Fibroblast of villous mesenchyme (primary cell): ENCODE measurements around the gene FAM13A. TPM values are rescaled to one million over a fixed set of nuclear protein-coding genes. Genes with fewer than 3 reads are reported as not detected.

Experiments used
- DNase-seq: peaks from one replicate; pipeline ENCODE4 v3.0.0-alpha.2; 2010; ENCODE audit warnings: low read depth
- H3K4me3 ChIP-seq: 2 replicates; pipeline ENCODE4 v1.5.1; 2011; ENCODE audit warnings: low read depth, mild to moderate bottlenecking, low read length
- total RNA-seq: library from RNA; depleted of rRNA; stranded (reverse); fragments of >200 nt; gene quantifications from 2 replicates; pipeline ENCODE4 v1.2.3, GENCODE V29; 2012
- TF ChIP-seq, protein P1 (sequence below): IDR thresholded peaks from 2 replicates; pipeline ENCODE4 v1.5.1; 2012; ENCODE audit warnings: low read depth, mild to moderate bottlenecking, low read length; ENCODE audit not compliant: insufficient read depth

Gene FAM13A
- total RNA-seq, 1 donor: 34.1 TPM

DNA sequence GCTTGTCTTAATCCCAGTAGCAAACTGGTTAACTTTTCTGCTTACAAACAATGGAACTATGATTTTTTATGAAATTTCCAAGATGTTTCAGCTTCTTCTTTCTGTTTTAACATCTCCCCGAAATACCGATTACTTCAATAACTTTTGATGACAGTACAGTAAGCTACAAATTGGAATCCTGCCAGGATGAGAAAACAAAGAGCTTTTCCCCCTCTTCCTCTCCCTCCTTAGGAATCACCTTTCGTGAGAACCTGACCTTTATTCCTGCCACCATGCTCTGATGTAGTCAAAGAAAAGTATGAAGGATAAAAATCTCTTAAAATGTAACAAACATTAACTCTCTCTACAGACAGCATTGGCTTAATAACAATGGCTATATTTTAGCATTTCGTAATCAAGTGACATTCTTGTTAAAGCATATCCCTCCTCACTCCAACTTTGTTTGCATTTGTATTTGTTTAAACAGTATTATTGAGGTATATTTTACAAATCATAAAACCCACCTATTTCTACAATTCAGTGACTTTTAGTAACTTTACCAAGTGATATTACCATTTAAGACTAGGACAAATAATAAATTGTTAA is 210.7 kb downstream of the FAM13A start:
- peak; percentile 22 for DNase-seq
- no peak overlapping the region for H3K4me3 ChIP-seq
- TF ChIP-seq, protein P1, sequence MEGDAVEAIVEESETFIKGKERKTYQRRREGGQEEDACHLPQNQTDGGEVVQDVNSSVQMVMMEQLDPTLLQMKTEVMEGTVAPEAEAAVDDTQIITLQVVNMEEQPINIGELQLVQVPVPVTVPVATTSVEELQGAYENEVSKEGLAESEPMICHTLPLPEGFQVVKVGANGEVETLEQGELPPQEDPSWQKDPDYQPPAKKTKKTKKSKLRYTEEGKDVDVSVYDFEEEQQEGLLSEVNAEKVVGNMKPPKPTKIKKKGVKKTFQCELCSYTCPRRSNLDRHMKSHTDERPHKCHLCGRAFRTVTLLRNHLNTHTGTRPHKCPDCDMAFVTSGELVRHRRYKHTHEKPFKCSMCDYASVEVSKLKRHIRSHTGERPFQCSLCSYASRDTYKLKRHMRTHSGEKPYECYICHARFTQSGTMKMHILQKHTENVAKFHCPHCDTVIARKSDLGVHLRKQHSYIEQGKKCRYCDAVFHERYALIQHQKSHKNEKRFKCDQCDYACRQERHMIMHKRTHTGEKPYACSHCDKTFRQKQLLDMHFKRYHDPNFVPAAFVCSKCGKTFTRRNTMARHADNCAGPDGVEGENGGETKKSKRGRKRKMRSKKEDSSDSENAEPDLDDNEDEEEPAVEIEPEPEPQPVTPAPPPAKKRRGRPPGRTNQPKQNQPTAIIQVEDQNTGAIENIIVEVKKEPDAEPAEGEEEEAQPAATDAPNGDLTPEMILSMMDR: no peak

DNA sequence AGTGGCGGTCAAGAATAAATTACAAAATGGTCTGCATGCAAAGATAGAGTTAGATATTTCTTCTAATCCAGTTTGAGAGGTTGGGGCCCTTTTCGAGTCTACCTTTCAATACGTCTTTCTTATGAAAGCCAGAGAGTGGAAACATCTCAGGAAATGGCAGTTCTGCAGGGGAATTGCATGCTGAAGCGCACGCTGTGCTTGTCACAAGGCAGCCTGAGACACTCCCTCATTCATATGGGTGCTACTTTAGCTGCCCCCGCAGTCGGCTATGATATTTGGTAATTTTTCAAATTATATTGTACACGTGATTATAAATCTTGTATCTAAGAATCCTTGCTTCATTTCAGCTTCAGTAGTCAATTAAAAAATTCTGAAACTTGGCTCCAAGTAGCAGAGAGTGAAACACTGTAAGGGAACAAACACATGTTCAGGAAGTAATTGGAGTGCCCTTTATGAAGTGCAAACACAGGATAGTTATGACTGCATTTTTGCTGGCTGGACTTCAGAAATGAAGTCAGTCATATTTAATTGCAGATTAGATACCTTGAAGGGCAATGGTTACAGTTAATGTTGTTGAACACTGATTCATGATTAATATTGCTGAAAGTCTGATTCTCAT is 213.8 kb downstream of the FAM13A start:
- TF ChIP-seq, protein P1: no peak
- no peak overlapping the region for H3K4me3 ChIP-seq
- no peak for DNase-seq

DNA sequence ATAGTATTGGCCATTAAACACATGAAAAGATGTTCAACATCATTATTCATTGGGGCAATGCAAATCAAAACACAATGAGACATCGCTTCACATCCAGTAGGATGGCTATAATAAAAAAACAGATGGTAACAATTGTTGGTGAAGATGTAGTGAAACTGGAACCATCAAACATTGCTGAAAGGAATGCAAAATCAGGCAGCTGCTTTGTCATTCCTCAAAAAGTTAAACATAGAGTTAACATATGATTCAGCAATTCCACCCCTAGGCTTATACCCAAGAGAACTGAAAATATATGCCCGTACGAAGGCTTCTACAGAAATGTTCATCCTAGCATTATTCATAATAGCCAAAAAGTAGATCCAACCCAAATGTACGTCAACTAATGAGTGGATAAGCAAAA is 215.3 kb downstream of the FAM13A start:
- H3K4me3 ChIP-seq: no peak overlapping the region
- TF ChIP-seq, protein P1: no peak
- DNase-seq: peak; percentile 69

DNA sequence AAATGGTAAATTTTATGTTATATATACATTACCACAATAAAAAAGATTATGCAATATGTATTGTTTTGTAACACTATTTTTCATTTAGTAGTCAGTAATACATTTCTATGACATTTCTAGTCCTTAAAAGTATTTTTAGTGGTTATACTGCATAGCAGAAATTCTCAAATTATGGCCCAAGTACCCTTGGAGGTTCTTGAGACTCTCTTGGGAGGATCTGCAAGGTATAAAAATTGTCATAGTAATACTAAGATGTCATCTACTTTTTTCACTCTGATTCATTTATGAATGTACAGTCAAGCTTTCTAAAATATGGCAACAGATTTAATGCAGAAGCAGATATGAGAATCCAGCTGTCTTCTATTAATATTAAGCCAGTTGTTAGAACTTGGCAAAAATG is 220.8 kb downstream of the FAM13A start:
- no peak for DNase-seq
- H3K4me3 ChIP-seq: no peak overlapping the region
- TF ChIP-seq, protein P1: no peak

DNA sequence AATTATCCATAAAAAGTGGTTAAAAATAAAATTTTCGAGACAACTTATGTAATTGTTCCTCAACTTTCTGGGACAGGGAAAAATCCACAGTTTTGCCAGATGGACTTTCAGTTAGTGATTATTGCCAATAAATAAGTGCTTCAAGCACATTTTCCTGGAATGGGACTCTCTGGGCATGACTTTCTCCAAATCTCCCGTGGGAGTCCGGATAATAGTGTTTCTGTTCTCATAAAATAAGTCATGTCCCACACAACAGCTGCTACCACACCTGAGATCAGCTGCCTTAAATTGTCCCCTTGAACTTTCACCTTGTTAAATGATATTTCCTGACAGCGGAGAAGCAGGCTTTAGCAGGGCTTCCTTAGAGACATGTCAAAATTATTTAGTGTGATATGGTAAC is 226.0 kb downstream of the FAM13A start:
- TF ChIP-seq, protein P1: no peak
- DNase-seq: no peak
- H3K4me3 ChIP-seq: no peak overlapping the region

DNA sequence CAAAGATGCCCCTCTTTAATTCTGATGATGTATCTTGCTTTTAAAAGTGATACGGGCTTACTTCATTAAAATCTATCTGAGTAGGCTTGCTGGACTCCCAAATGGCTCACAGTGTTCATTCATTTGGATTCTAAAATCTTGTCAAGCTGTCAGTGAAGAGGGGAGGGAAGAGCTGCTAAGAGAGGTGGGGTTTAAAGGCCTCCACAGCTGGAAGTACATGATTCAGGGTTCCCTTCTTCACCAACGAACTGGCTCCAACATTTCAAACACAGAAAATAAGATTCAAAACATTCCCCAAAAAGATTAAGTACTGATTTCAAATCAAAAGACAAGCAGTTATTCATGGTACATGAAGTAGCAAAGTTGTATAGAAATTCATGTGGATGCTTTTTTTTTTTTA is 226.4 kb downstream of the FAM13A start:
- DNase-seq: no peak
- TF ChIP-seq, protein P1: no peak
- H3K4me3 ChIP-seq: no peak overlapping the region
